ENCODE measurements around the gene TPCN1. TPM values are rescaled to one million over a fixed set of nuclear protein-coding genes. Genes with fewer than 3 reads are reported as not detected.

The TPCN1 gene
- 12.6 and 13.4 TPM in 2 replicates for total RNA-seq

GRCh38 chr12:113221181-113221996 lies at the start of gene TPCN1:
TSS of gene TPCN1 (plus strand) at chr12:113221464. CDS start at chr12:113226853, 5,389 bp downstream.

GRCh38 chr12:113185180-113186032 lies 35.9 kb upstream of the TPCN1 start, which contains the start of the genes DDX54 and RITA1:
TSS of gene DDX54 (minus strand) at chr12:113185478. CDS start at chr12:113185451, 27 bp downstream.
TSS of gene RITA1 (plus strand) at chr12:113185721. CDS start at chr12:113186747, 1,026 bp downstream.

GRCh38 chr12:113334786-113335539 lies 113.7 kb downstream of the TPCN1 start, which contains the start of gene SLC8B1:
TSS of gene SLC8B1 (minus strand) at chr12:113335109. CDS start at chr12:113332878, 2,231 bp downstream.

Other genes with a start within 250 kb of the TPCN1 start
- gene OAS2, start 242.9 kb upstream of the TPCN1 start, total RNA-seq: not detected in 2 replicates
- 0.30 TPM in 1 of 2 replicates, not detected in the other for gene DTX1, start 164.7 kb upstream of the TPCN1 start, total RNA-seq
- not detected in 2 replicates for gene RASAL1, start 85.7 kb upstream of the TPCN1 start, total RNA-seq
- not detected in 2 replicates for gene CFAP73, start 71.7 kb upstream of the TPCN1 start, total RNA-seq
- 55.3 and 68.1 TPM in 2 replicates for gene DDX54, start 36.0 kb upstream of the TPCN1 start, total RNA-seq
- 27.1 and 30.3 TPM in 2 replicates for gene RITA1, start 35.7 kb upstream of the TPCN1 start, total RNA-seq
- 13.4 and 14.5 TPM in 2 replicates for gene SLC8B1, start 113.6 kb downstream of the TPCN1 start, total RNA-seq
- gene PLBD2, start 137.1 kb downstream of the TPCN1 start, total RNA-seq: 13.2 and 20.0 TPM in 2 replicates
- gene SDS, start 182.4 kb downstream of the TPCN1 start, total RNA-seq: not detected in 2 replicates
- 5.9 and 12.3 TPM in 2 replicates for gene SDSL, start 200.9 kb downstream of the TPCN1 start, total RNA-seq